ENCODE data around the gene TMEM37. TPM values are rescaled to one million over a fixed set of nuclear protein-coding genes. Genes with fewer than 3 reads are reported as not detected.

Gene TMEM37
- total and polyA plus RNA-seq, 2 of the 13 experiments (the other 11 are each of a cell fraction or from before 2014, with no cell fraction given), result 37.7 to 115 TPM

DNA sequence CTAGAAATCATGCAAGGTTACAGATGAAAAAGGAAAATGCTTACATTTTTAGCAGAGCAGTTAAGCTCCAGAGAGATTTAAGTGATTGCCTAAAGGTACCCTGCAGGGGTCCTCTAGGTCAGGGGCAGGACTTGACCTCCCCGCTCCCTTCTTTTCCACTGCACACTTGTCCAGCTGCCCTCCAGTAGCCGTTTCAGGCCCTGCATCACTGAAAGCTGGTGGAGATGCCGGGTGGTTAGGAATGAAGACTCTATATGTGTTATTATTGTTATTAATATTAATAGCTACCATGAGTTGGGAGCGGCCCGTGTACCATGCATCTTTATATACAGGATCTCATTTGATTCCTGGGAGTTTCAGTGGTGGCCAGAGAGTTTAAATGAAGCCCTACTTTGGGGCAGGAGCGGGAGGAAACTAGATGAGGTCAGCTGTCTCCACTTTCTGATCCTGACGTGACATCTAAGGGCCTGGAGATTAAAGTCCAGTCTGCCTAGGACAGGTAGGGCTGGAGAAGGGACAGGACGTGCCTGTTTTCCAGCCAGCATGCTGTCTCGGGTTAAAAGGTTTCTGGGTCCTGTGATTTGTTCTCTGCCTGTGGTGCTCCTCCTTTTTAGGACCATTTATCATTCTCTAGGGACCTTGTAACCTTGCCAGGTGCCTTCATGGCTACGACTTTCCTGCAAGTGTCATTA is 2.1 kb downstream of the TMEM37 start (continued):
- TF ChIP-seq ZNF530 (CRISPR knock-in tag; IDR thresholded peaks at IDR 0.05; ENCODE audit: low read depth) (no peak), CHD2 (IDR thresholded peaks at IDR 0.05; ENCODE audit: low read depth, low read length) (no peak), SIN3B (IDR thresholded peaks at IDR 0.05; ENCODE audit: low read length) (no peak), EED (CRISPR knock-in tag; IDR thresholded peaks at IDR 0.05) (no peak), NAIF1 (CRISPR knock-in tag; IDR thresholded peaks at IDR 0.05; ENCODE audit: borderline replicate concordance) (no peak), ZNF790 (CRISPR knock-in tag; IDR thresholded peaks at IDR 0.05; ENCODE audit: borderline replicate concordance) (no peak), DPF2 (CRISPR knock-in tag; IDR thresholded peaks at IDR 0.05; ENCODE audit: borderline replicate concordance, low read depth) (peak; percentile 72), ATRX (CRISPR knock-in tag; IDR thresholded peaks at IDR 0.05; ENCODE audit: borderline replicate concordance) (no peak), ZNF263 (CRISPR knock-in tag; IDR thresholded peaks at IDR 0.05) (peak; percentile 74), ZNF788 (CRISPR knock-in tag; IDR thresholded peaks at IDR 0.05; ENCODE audit: borderline replicate concordance) (peak; percentile 68; the same call in 1 of the 2 replicates), ZNF317 (CRISPR knock-in tag; IDR thresholded peaks at IDR 0.05) (0 out of 2 replicates have a peak, but pooled peaks have one; percentile 67), DNMT1 (CRISPR knock-in tag; IDR thresholded peaks at IDR 0.05) (no peak), GATA4 (IDR thresholded peaks at IDR 0.05; ENCODE audit: borderline replicate concordance, low read depth) (no peak), ZBTB21 (CRISPR knock-in tag; IDR thresholded peaks at IDR 0.05) (peak; percentile 71; the same call in 1 of the 2 replicates), ZFP37 (CRISPR knock-in tag; IDR thresholded peaks at IDR 0.05; ENCODE audit: borderline replicate concordance) (peak; percentile 78; the same call in 1 of the 2 replicates), ZNF598 (CRISPR knock-in tag; IDR thresholded peaks at IDR 0.05; ENCODE audit: borderline replicate concordance) (no peak), ZMYM4 (CRISPR knock-in tag; IDR thresholded peaks at IDR 0.05) (0 out of 2 replicates have a peak, but pooled peaks have one; percentile 40), MAFK (conservative IDR thresholded peaks at IDR 0.05 in 1 of 2, IDR thresholded peaks at IDR 0.05 in 1 of 2; ENCODE audit: low read length in 2 of 2) (0 out of 4 replicates have a peak, but pooled peaks of 1 of the 2 experiments have one; percentile 5), TEAD2 (CRISPR knock-in tag; IDR thresholded peaks at IDR 0.05) (no peak), JARID2 (CRISPR knock-in tag; IDR thresholded peaks at IDR 0.05; ENCODE audit: insufficient replicate concordance) (no peak)
- TF ChIP-seq, protein P1, sequence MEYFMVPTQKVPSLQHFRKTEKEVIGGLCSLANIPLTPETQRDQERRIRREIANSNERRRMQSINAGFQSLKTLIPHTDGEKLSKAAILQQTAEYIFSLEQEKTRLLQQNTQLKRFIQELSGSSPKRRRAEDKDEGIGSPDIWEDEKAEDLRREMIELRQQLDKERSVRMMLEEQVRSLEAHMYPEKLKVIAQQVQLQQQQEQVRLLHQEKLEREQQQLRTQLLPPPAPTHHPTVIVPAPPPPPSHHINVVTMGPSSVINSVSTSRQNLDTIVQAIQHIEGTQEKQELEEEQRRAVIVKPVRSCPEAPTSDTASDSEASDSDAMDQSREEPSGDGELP (IDR thresholded peaks at IDR 0.05; ENCODE audit: borderline replicate concordance, low read depth), result peak; percentile 92; the same call in 1 of the 2 replicates
- TF ChIP-seq, protein P2, sequence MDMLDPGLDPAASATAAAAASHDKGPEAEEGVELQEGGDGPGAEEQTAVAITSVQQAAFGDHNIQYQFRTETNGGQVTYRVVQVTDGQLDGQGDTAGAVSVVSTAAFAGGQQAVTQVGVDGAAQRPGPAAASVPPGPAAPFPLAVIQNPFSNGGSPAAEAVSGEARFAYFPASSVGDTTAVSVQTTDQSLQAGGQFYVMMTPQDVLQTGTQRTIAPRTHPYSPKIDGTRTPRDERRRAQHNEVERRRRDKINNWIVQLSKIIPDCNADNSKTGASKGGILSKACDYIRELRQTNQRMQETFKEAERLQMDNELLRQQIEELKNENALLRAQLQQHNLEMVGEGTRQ (IDR thresholded peaks at IDR 0.05; ENCODE audit: low read depth, low read length), result no peak
- TF ChIP-seq, protein P2 (CRISPR knock-in tag; IDR thresholded peaks at IDR 0.05; ENCODE audit: borderline replicate concordance), result no peak
- TF ChIP-seq, protein P3, sequence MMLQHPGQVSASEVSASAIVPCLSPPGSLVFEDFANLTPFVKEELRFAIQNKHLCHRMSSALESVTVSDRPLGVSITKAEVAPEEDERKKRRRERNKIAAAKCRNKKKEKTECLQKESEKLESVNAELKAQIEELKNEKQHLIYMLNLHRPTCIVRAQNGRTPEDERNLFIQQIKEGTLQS (CRISPR knock-in tag; IDR thresholded peaks at IDR 0.05), result no peak
- TF ChIP-seq, protein P4, sequence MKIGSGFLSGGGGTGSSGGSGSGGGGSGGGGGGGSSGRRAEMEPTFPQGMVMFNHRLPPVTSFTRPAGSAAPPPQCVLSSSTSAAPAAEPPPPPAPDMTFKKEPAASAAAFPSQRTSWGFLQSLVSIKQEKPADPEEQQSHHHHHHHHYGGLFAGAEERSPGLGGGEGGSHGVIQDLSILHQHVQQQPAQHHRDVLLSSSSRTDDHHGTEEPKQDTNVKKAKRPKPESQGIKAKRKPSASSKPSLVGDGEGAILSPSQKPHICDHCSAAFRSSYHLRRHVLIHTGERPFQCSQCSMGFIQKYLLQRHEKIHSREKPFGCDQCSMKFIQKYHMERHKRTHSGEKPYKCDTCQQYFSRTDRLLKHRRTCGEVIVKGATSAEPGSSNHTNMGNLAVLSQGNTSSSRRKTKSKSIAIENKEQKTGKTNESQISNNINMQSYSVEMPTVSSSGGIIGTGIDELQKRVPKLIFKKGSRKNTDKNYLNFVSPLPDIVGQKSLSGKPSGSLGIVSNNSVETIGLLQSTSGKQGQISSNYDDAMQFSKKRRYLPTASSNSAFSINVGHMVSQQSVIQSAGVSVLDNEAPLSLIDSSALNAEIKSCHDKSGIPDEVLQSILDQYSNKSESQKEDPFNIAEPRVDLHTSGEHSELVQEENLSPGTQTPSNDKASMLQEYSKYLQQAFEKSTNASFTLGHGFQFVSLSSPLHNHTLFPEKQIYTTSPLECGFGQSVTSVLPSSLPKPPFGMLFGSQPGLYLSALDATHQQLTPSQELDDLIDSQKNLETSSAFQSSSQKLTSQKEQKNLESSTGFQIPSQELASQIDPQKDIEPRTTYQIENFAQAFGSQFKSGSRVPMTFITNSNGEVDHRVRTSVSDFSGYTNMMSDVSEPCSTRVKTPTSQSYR (CRISPR knock-in tag; IDR thresholded peaks at IDR 0.05; ENCODE audit: borderline replicate concordance), result no peak

Measured in HepG2 (cell line).